ENCODE measurements around the gene SLC19A1.

SLC19A1 gene

DNA sequence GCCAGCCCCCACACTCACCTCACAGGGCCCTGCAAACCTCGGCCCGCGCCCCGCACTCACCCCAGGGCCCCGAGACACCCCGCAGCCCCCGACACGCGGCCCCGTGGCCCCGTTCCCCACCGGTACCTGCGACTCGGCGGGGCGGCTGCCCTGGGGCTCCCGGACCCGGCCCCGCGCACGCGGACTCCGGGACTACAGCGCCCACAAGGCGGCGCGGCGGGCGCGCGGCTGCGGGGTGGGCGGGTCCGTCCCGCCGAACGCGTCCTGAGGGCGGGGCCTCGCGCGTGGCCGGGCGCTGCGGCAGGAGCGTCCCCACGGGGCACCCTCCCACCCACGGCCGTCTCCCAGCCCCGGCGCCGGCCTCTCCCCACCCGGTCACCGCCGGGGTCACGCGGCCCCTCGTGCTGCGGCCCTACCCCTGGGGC is at the start of gene SLC19A1:
TSS of gene SLC19A1 (minus strand) at position 199 of the 425 bp plus-strand sequence. CDS start 4,481 bp downstream, outside the sequence.
- DNase-seq: no peak

DNA sequence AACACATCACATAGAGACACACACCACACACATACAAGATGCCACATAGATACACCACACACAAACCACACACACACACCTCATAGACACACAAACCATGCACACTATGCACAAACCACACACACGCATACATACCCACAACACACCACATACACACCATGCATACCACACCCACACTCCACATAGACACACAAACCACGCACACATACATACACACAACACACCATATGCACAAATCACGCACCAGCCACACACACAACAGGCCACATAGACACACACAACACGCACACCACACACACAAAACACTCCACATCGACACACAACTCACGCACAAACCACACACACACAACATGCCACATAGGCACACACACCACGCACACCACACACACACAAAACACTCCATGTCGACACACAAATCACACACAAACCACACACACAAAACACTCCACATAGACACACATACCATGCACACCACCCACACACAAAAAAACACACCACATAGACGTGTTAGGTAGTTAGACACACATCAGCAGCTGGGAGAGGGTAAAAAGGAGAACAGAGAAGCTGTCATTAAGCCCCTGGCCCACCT is 49.5 kb upstream of the SLC19A1 start:
- DNase-seq: no peak

DNA sequence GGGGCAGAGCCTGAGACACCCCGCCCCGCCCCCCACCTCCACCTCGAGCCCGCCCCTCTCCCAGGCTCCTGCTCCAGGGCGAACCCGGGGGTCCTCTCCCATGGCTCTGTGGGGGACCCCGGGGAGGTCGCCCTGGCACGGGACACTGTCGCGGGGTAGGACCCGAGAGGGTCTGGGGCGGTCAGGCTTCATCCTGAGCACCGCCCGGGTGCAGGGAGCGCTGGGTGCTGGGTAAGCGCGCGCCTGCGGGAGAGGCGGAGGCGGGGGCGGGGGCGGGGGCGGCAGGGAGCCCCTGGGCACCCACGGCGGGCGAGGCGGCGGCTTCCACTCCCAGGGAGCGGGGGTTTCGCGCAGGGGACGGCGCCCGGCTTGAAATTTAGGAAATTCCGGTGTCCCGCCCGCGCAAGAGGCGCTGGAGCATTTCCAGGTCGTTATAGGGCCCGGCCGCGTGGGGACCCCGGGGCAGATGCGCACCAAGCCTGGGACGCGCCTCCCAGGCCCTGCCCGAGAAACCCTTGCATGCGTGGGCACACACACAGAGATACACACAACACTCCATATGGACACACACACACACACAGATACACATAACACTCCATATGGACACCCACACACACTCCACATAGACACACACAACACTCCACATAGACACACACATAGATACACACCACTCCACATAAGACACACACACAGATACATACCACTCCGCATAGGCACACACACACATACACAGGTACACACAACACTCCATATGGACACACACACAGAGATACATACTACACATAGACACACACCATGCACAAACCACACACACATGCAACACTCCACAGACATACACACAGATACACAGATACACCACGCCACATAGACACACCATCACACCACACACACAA is 48.7 kb upstream of the SLC19A1 start:
- DNase-seq: no peak

DNA sequence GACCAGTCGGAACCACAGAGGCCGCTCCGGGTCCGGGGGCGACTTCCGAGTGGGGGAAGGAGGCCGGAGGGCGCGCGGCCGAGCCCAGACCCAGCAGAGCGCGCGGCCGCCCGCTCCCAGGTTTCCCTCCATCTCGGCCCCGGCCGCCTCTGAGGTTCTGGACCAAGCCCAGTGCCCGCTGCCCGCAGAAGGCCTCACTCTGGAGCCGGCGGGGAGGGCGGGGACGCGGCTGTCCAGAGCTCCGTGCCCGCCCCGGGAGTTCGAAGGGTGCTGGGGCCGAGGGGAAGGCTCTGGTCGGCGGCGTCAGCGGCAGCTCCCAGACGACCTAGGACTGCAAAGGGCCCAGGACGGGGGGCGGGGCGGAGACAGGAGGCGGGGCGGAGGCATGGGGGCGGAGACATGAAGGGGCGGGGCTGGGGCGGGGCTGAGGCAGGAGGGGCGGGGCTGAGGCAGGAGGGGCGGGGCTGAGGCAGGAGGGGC is 48.0 kb upstream of the SLC19A1 start:
- DNase-seq: no peak

DNA sequence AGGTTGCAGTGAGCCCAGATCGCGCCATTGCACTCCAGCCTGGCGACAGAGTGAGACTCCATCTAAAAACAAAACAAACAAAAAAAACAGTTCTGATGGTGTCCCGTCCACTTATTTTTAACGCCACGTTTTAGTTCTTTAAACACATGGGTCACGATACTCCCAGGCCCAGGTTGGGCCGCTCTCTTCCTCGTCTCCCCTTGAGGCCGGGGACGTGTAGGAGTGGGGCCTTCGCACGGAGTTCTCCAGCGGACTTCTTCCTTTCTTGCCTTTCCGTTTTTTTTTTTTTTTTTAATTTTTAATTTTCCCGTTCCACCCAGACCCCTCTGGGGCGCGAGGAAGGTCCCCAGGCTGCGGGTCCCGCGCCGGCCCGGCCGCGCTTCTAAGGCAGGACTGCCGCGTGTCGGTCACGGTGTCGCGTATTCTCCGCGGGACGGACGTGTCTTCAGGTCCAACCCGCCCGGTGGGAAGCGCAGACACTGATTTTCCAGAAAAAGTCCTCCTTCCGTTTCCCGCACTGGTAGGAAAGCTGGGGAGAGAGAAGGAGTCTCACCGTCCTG is 47.5 kb upstream of the SLC19A1 start:
- DNase-seq: no peak

DNA sequence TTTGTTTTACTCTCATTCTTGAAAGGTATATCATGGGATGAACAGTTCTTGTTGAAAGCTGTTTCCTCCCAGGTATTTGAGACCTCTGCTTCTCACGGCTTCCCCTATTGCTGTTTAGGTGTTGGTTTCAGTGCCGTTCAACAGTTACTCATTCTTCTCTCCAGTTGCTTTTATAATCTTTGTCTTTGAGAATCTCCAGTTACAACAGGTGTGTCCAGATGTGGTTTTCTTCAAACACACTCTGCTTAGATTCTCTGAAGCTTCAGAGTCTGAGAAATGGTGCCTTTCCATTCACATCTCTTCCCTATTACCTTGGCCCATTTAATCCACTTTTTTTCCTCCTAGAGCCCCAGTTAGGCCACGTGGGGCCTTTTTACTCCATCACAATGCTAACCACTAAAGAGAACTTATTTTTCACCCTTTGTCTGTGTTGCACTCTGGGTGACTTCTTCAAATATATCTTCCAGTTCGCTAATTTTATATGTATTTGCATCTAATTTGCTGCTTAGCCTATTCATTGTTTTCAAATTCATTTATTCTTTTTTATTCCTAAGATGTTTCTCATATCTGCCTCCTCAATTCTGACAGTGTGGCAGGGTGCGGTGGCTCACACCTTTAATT is 46.7 kb upstream of the SLC19A1 start:
- no peak for DNase-seq

DNA sequence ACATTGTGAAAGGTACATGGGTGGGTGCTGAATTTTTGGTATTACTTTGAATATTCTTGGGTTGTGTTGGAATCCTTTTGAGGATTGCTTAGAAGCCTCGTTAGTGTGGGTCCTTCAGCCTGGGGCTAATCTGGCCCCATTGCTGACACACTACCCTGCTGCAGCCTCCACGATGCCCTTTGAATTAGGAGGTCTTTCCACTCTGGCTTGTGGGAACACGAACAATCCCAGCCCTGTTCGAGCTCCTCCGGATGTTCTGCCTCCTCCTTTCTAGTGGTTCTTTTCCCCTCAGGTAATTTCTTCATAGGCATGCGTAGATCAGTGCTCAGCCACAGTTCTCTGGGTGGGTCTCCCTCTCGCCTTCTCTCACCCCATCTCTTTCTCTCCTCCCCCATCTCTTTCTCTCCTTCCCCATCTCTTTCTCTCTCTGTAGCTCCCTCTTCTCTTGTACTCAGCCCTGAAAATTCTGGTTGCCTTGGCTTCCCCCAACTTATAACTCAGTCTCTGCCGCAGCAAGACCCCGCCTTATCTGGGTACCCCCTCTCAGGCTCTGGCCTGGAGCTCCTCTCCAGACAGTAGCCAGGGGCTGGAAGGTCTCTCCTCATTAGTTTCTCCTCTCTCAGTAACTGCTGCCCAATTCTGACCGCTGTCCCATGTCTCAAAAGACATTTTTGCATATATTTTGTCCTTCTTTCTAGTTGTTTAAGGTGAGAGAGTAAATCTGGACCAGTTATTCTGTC is 46.0 kb upstream of the SLC19A1 start:
- DNase-seq: no peak

DNA sequence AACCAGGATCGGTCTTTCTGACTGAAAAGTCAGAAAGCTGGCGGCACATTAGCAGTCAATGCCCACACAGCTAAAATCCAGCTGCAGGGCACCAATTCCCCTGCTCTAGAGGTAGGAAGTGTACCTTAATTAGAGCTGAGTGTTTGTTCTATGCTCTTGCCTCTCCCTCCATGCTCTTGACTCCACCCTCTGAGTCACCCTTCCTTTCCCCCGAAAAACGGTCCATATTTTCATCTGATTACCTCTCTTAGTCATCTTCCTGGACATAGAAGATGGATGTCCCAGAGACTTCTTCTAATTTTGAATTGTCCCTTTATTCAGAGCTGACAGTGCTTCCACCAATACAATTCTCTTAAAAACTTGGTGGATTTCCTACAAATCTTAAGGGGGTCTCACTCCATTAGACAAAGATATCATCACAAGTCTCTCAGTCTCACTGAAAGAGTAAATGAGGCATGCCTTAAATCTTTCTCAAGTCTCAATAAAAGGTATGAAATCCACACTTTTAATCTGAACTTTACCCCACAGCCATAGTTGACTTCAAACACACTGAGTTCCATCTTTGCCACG is 44.1 kb upstream of the SLC19A1 start:
- no peak for DNase-seq

DNA sequence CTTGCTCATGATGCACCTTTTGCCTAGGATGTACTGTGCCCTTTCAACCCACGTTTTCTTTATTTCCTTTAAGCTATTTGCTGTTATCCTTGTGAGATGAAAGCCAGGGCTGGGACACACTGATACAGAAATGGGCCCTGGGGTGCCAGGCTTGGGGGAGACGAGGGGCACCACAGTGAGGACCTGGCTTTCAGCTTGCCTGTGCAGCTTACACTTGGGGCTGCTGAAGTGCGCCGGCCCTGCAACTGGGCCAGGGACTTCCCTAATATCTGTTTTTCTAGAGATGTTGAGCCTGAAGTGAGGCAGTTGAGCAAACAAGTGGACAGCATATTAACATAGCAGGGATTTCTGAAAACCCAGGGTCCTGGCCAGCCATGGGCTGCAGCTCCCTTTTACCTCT is 42.5 kb upstream of the SLC19A1 start:
- no peak for DNase-seq

DNA sequence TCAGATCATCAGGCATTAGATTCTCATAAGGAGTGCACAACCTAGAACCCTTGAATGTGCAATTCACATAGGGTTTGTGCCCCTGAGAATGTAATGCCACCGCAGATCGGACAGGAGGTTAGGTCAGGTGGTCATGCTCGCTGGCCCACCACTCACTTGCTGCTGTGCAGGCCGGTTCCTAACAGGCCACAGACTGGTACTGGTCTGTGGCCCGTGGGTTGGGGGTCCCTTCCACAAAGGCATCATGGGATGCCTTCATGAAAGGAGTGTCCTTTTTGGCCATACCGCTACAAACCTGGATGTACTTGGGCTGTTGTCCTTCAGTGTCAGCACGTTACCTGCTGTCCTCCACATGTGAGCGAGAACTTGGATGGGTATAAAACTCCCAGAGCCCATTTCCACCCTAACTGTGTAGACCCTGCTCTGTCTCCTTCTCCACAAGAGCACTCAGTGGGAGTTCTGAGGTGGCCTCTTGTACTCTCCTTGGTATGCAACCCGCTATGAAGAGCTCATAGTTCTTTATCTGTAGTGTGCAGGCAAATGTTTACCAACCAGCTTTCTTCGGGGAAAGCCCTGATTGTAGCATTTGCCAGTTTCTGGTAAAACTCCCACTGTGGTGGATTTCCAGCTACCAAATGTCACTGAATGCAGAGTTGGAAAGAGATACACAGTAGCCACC is 41.7 kb upstream of the SLC19A1 start:
- no peak for DNase-seq

DNA sequence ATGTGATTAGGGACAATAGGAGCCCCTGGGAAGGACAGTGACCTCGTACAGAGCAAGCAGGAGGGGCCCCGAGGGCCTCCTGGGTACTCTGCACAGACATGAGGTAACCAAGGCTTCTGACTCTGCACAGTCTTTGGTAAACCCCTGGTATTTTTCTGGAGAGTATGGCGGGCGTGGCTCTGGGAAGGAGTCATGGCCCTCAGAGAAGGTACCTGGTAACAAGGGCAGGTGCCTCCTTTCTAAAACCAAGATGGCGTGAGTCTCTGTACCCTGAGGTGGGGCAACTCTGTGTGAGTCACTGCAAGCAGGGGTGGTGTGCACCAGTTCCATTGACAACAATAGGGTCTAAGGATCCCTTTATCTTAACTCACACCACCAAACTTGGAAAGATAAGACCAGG is 39.9 kb upstream of the SLC19A1 start:
- DNase-seq: no peak

DNA sequence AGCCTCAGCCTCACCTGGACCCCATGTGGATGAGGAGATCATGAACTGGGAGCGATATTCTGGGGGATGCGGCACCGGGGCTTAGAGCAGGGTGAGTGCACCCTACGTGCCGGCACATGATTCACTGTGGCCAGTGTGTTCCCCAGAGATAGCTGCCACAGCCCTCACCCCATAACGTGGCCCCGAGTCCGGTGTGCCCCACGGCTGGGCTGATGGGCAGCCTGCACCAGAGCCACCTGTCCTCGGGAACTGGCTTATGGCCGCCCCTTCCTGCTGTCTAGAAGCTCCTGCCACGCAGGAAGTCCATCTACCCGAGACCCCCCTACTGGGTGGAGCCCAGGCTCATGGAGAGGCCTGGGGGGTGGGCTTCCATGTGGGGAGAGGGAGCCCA is 39.1 kb upstream of the SLC19A1 start:
- no peak for DNase-seq

DNA sequence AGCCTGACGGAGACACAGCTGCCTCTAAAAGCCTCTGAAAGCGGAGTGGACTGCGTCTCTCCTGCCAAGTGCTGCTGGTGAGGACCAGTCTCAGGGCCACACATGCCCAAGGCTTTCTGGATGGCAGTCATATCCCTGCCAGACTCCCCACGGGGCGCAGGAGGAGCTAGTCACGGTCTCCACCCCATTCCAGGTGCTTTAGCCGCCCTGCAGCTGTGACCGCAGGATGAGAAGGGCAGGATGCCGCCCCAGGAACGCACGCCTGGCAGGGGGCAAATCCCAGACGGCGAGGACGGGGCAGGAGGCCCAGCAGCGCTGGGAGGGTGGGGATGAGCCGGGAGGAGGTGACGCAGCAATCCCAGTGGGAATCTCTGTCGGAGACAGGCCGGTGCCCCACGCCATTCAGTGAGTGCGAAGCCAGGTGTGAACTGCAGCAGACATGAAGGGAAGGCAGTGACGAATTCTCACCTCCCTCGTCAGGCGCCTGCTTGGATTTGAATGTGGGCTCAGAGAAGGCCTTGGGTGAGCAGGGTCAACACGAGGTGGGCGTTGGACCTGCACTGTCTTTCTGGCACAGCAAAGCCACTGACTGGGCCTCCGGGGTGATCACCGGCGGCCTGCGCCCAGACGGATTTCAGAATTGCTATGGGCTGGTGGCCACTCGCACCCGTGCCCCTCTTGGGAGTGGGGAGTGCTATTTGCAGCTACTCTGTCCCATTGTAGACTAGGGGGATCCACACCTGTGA is 38.5 kb upstream of the SLC19A1 start:
- no peak for DNase-seq

DNA sequence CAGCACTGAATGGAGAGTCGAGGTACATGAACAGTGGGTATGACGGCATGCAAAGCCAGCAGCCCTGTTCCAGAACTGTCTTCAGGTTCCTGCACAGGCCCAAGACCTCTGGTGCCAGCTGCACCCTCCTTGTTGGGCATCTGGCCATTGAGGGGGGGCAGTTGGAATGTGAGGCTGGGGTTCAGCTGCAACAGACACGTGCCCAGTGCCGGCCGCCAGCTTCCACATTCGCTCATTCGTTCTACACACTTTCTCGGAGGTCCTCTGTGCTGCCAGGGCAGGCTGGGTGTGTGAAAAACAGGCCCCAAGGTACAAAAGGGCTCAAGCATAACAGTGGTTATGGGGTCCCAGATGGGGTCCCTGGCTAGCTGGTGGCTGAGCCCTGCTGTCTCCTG is 37.9 kb upstream of the SLC19A1 start:
- DNase-seq: no peak

DNA sequence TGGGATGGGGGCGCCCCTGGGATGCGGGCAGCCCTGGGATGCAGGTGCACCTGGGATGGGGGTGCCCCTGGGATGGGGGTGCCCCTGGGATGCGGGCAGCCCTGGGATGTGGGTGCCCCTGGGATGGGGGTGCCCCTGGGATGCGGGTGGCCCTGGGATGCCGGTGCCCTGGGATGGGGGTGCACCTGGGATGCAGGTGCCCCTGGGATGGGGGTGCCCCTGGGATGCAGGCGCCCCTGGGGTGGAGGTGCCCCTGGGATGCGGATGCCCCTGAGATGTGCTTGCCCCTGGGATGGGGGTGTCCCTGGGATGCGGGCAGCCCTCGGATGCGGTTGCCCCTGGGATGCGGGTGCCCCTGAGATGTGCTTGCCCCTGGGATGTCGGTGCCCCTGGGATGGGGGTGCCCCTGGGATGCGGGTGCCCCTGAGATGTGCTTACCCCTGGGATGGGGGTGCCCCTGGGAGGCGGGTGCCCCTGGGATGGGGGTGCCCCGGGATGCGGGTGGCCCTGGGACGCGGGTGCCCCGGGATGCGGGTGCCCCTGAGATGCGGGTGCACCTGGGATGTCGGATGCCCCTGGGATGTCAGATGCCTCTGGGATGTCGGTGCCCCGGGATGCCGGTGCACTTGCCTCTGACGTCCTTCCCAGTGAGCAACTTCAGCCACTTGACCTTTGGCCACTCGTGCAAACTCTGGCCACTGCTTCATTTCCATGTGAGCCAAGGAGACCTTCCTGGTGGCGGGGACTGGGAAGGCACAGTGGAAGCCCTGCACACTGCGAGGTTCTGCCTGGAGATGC is 37.3 kb upstream of the SLC19A1 start:
- no peak for DNase-seq

DNA sequence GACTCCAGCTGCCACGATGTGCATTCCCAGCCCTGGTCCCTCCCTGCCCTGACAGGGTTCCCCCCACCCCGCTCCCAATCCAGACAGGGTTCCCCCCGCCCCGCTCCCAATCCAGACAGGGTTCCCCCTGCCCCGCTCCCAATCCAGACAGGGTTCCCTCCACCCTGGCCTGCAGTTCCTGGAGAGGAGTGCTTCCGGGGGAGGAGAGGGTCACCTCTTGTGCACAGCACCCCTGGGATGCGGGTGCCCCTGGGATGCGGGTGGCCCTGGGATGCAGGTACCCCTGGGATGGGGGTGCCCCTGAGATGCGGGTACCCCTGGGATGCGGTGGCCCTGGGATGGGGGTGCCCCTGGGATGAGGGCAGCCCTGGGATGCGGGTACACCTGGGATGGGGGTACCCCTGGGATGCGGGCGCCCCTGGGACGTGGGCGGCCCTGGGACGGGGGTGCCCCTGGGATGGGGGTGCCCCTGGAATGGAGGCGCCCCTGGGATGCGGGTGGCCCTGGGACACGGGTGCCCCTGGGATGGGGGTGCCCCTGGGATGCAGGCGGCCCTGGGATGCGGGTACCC is 36.7 kb upstream of the SLC19A1 start:
- no peak for DNase-seq

DNA sequence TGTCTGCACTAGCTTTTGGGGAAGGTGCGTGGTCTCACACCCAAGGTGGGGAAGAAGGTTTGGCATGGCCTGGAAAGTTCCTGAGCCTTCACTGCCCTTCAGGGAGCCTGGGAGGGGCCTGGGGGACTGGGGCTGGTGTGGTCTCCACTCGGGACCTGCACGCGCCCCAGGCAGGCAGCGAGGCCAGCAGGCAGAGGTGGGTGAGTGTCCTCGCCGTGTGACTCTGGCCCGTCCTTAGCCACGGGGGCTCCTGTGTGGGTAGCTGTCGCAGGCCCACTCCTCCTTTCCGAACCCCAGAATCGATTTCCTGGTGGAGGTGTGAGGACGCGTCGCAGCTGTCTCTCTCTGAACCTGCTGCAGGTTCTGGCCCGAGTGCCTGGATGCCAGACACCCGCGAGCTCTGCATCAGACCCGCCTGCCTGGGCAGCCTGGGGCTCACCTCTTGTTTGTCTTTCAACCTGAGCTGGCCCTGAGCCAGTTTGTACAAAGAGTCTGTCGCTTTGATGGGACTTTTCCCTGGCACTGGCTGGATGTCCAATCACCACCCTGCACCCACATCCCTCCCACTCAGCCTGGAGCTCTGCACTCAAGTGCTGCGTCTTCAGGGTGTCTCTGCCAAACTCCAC is 36.0 kb upstream of the SLC19A1 start:
- DNase-seq: peak; percentile 33

DNA sequence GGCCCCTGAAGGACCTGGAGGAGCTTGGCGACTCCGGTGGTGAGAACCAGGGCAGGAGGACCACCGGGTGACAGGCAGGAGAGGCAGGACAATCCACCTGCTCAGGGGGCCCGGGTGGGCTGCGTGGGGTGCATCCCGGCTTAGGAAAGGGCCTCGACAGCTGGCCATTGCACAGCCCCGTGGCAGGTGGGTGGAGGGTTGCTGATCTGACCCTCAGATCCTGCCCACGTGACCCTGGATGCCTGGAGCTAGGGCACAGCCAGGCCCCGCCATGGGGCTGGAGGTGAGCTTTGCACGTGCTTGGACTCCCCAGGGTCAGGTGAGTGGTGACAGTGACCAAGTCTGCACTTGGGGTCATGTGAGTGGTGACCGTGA is 35.5 kb upstream of the SLC19A1 start:
- DNase-seq: no peak
